OCI-LY1 (cell line): ENCODE data around the gene SETDB1.

Experiments used
- EZH2 ChIP-seq: fragments of 200-600 bp; sonication (generic), shearing (Covaris generic); IDR thresholded peaks from 2 replicates; pipeline ENCODE4 v1.8.0; 2017; ENCODE audit warnings: borderline replicate concordance, mixed run types, mild to moderate bottlenecking, antibody characterized with exemption, low read length, moderate library complexity, mixed read lengths
- TF ChIP-seq, protein P1 (sequence below): fragments of 200-600 bp; sonication (generic), shearing (Covaris generic); IDR thresholded peaks from 2 replicates; pipeline ENCODE4 v1.5.1; 2017; ENCODE audit warnings: mild to moderate bottlenecking, antibody characterized with exemption, low read length, moderate library complexity, mixed read lengths

DNA sequence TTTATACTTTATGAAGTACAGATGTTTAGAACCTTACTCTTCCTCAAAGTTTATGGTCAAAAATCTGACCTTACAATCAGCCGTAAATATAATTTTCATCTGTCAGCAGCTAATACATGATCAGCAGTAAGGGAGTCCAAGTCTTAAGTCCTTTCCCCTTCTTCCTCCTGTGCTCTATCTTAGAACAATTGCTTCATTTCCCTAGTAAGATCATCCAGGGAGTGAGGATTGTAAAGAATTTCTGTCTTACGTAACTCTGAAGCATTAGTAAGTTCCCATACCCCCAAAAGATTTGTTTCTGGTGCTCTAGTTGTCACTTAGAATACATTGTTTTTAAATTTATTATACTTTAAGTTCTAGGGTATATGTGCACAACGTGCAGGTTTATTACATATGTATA is 2.1 kb downstream of the SETDB1 start:
- TF ChIP-seq, protein P1, sequence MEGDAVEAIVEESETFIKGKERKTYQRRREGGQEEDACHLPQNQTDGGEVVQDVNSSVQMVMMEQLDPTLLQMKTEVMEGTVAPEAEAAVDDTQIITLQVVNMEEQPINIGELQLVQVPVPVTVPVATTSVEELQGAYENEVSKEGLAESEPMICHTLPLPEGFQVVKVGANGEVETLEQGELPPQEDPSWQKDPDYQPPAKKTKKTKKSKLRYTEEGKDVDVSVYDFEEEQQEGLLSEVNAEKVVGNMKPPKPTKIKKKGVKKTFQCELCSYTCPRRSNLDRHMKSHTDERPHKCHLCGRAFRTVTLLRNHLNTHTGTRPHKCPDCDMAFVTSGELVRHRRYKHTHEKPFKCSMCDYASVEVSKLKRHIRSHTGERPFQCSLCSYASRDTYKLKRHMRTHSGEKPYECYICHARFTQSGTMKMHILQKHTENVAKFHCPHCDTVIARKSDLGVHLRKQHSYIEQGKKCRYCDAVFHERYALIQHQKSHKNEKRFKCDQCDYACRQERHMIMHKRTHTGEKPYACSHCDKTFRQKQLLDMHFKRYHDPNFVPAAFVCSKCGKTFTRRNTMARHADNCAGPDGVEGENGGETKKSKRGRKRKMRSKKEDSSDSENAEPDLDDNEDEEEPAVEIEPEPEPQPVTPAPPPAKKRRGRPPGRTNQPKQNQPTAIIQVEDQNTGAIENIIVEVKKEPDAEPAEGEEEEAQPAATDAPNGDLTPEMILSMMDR, result no peak
- TF ChIP-seq EZH2, result no peak
